Trophoblast cell (in vitro differentiated cells and primary cell): ENCODE measurements around the gene EPS8.

Experiments
- DNase-seq, 2 donors: peaks; one replicate each; pipeline ENCODE4 v3.0.0-alpha.2; 2016
- H2AFZ ChIP-seq: 2 replicates; pipeline ENCODE4 v1.6.1; 2013; ENCODE audit warnings: low read length, moderate library complexity, mild to moderate bottlenecking; ENCODE audit not compliant: insufficient read depth, poor library complexity
- H2AK5ac ChIP-seq: 2 replicates; pipeline ENCODE4 v1.6.1; 2013; ENCODE audit warnings: mild to moderate bottlenecking, low read length
- H2BK120ac ChIP-seq: 2 replicates; pipeline ENCODE4 v1.6.1; 2013; ENCODE audit warnings: low read length, mild to moderate bottlenecking, moderate library complexity; ENCODE audit not compliant: insufficient read depth, poor library complexity
- H2BK12ac ChIP-seq: 2 replicates; pipeline ENCODE4 v1.6.1; 2013; ENCODE audit warnings: mild to moderate bottlenecking, low read length, moderate library complexity
- H2BK5ac ChIP-seq: 2 replicates; pipeline ENCODE4 v1.6.1; 2013; ENCODE audit warnings: low read length, low read depth, moderate library complexity, mild to moderate bottlenecking; ENCODE audit not compliant: poor library complexity
- H3K14ac ChIP-seq: 2 replicates; pipeline ENCODE4 v1.6.1; 2013; ENCODE audit warnings: mild to moderate bottlenecking, low read length
- H3K18ac ChIP-seq: 2 replicates; pipeline ENCODE4 v1.6.1; 2013; ENCODE audit warnings: mild to moderate bottlenecking, low read length
- H3K23ac ChIP-seq: 2 replicates; pipeline ENCODE4 v1.6.1; 2013; ENCODE audit warnings: low read length
- H3K27ac ChIP-seq: 2 replicates; pipeline ENCODE4 v1.5.1; 2013; ENCODE audit warnings: low read depth, mild to moderate bottlenecking, inconsistent platforms, low read length, moderate library complexity
- H3K27me3 ChIP-seq: 2 replicates; pipeline ENCODE4 v1.6.1; 2013; ENCODE audit warnings: inconsistent platforms, mild to moderate bottlenecking, low read length, moderate library complexity; ENCODE audit not compliant: insufficient read depth
- H3K36me3 ChIP-seq, 2 experiments: 1 replicate in 1 of 2; 2 replicates in 1 of 2; pipeline ENCODE4 v1.6.1; 2013; ENCODE audit warnings: low read length in 2 of 2, mild to moderate bottlenecking in 2 of 2, moderate library complexity in 1 of 2; ENCODE audit not compliant: insufficient read depth in 2 of 2, control insufficient read depth in 1 of 2
- H3K4ac ChIP-seq: 2 replicates; pipeline ENCODE4 v1.6.1; 2013; ENCODE audit warnings: low read depth, mild to moderate bottlenecking, low read length, moderate library complexity
- H3K4me1 ChIP-seq, 2 experiments: 1 replicate in 1 of 2; 2 replicates in 1 of 2; pipeline ENCODE4 v1.6.1; 2013; ENCODE audit warnings: low read length in 2 of 2, mild to moderate bottlenecking in 2 of 2, moderate library complexity in 1 of 2; ENCODE audit not compliant: insufficient read depth in 2 of 2, control insufficient read depth in 1 of 2
- H3K4me2 ChIP-seq: 2 replicates; pipeline ENCODE4 v1.6.1; 2013; ENCODE audit warnings: inconsistent platforms, mild to moderate bottlenecking, low read length, moderate library complexity
- H3K4me3 ChIP-seq: 2 replicates; pipeline ENCODE4 v1.5.1; 2013; ENCODE audit warnings: mild to moderate bottlenecking, low read depth, low read length, inconsistent platforms
- H3K79me1 ChIP-seq: one replicate; pipeline ENCODE4 v1.6.1; 2013; ENCODE audit warnings: low read length
- H3K79me2 ChIP-seq: 2 replicates; pipeline ENCODE4 v1.6.1; 2013; ENCODE audit warnings: low read length, mild to moderate bottlenecking; ENCODE audit not compliant: control insufficient read depth, insufficient read depth, poor library complexity
- H3K9ac ChIP-seq: 2 replicates; pipeline ENCODE4 v1.6.1; 2013; ENCODE audit warnings: mild to moderate bottlenecking, low read length
- H3K9me3 ChIP-seq: 2 replicates; pipeline ENCODE4 v1.6.1; 2013; ENCODE audit warnings: low read depth, mild to moderate bottlenecking, control low read depth, inconsistent platforms, low read length; ENCODE audit not compliant: insufficient read depth
- H4K12ac ChIP-seq: 2 replicates; pipeline ENCODE4 v1.6.1; 2013; ENCODE audit warnings: low read depth, mild to moderate bottlenecking, low read length, moderate library complexity
- H4K8ac ChIP-seq: 2 replicates; pipeline ENCODE4 v1.6.1; 2013; ENCODE audit warnings: low read depth, mild to moderate bottlenecking, low read length, moderate library complexity
- H4K91ac ChIP-seq: one replicate; pipeline ENCODE4 v1.6.1; 2013; ENCODE audit warnings: low read depth, mild to moderate bottlenecking, low read length, moderate library complexity
- WGBS: extraction: QIAGEN DNeasy Blood & Tissue Kit; methylation state at CpG from one replicate; pipeline ENCODE4 v1.1.7; 2013; ENCODE audit warnings: missing lambda C conversion rate; ENCODE audit not compliant: insufficient read length, insufficient coverage; ENCODE audit errors: extremely low coverage; 5-methylcytosine and 5-hydroxymethylcytosine counted together

The EPS8 gene

DNA sequence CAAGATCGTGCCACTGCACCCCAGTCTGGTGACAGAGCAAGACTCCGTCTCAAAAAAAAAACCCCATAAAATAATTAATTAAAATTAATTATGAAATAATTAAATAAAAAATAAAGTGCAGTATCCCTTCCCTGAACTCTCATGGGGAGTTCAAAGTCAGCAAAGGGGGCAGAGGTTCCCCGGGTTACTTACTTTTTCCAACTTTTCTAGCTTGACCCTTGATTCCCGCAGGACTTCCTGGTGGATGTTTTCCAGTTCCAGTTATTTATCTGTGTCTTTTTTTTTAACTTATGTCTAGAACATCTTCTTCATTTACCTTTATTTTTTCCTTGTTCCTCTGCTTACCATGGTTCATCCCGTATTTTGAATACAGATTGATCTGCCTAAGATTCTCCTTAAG, 197.4 kb downstream of the EPS8 start:
- no peaks in the 10 kb centered on the region for H3K27me3 ChIP-seq
- H3K79me2 ChIP-seq: no peaks in the 10 kb centered on the region
- H2BK12ac ChIP-seq: no peak overlapping the region
- no peak overlapping the region for H2AK5ac ChIP-seq
- H3K9ac ChIP-seq: no peak overlapping the region
- no peak overlapping the region for H2AFZ ChIP-seq
- H3K14ac ChIP-seq: no peak overlapping the region
- WGBS: no CpG with 5 or more reads among the region's 5 CpGs
- H3K36me3 ChIP-seq: no peaks in the 10 kb centered on the region
- H3K4me3 ChIP-seq: no peak overlapping the region
- H4K91ac ChIP-seq: no peak overlapping the region
- H3K9me3 ChIP-seq: peaks cover 2% of the 10 kb centered on the region
- no peak overlapping the region for H3K18ac ChIP-seq
- no peak for DNase-seq
- no peak overlapping the region for H2BK5ac ChIP-seq
- H3K4me2 ChIP-seq: no peak overlapping the region
- no peak overlapping the region for H3K4ac ChIP-seq
- H4K12ac ChIP-seq: no peak overlapping the region
- H3K23ac ChIP-seq: no peak overlapping the region
- no peaks in the 10 kb centered on the region for H3K4me1 ChIP-seq
- H3K79me1 ChIP-seq: no peaks in the 10 kb centered on the region
- no peak overlapping the region for H4K8ac ChIP-seq
- H3K27ac ChIP-seq: no peak overlapping the region
- H2BK120ac ChIP-seq: no peak overlapping the region

DNA sequence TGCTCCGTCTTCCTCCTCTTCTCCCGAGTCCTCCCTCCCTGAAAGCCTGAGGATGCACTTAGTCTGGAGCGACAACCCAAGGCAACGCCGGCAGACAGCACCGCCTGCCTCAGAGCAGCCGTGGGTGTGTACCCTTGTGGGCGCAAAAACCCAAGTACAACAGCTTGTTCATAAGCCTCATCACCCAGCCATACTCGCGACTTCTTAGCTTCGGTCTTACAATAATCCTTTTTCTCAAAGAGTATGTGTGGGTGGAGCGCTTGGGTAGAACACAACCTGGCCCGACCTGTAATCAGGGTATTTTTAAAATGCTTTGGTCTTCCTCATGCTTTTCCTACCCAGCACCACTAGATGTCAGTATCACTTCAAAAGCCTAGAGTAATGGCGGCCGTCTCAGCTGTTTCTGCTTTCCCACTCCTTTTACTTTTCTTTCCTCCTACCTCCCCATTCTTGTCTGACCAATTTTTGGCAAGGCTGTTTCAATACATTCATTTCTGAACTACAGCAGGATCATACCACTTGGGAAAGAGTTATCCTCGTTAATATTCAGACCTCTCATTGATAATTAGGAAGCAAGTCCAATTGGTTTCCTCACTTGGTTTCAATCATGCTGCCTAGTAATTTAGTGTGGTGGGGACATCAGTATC, 198.9 kb downstream of the EPS8 start:
- Histone ChIP-seq H3K4ac (no peak overlapping the region), H2BK12ac (no peak overlapping the region), H3K18ac (no peak overlapping the region), H3K4me1 (no peaks in the 10 kb centered on the region), H4K8ac (no peak overlapping the region), H3K36me3 (no peaks in the 10 kb centered on the region), H3K79me2 (no peaks in the 10 kb centered on the region), H3K9ac (no peak overlapping the region), H4K12ac (no peak overlapping the region), H3K9me3 (peaks cover 2% of the 10 kb centered on the region), H2AFZ (no peak overlapping the region), H3K27ac (no peak overlapping the region), H3K4me3 (no peak overlapping the region), H3K23ac (no peak overlapping the region), H3K14ac (no peak overlapping the region), H3K4me2 (peak overlapping the region; percentile 50), H3K27me3 (no peaks in the 10 kb centered on the region), H2BK120ac (no peak overlapping the region), H3K79me1 (no peaks in the 10 kb centered on the region), H2BK5ac (no peak overlapping the region), H2AK5ac (no peak overlapping the region), H4K91ac (no peak overlapping the region)
- peak; percentile 46 to 81 for DNase-seq
- WGBS: no CpG with 5 or more reads among the region's 16 CpGs

DNA sequence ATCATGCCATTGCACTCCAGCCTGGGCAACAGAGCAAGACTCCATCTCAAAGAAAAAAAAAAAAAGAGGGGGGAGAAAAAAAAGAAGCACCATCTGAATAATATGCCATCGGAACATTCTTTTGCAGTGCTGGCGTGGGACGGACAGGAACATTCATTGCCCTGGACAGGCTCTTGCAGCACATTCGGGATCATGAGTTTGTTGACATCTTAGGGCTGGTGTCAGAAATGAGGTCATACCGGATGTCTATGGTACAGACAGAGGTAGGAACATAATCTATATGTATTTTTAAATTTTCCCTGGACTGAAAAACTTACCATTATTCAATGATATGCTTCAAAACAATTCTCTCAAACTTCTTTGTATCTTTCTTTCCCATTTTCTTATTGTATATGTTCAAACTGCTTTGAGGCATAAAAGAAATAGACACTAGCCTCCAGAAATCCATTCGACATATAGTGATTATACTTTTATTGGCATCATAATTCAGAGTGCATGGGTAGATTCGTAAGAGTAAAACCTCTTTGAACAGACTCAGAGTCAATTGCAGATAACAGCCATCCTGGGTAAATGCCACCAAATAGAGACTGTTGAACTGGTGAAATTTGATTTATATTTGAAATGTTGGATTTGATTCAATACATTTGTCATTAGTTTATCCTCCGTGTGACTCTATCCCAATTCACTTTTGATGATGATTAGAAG, 199.7 kb downstream of the EPS8 start:
- no peak overlapping the region for H3K27ac ChIP-seq
- H3K23ac ChIP-seq: no peak overlapping the region
- no peak overlapping the region for H3K9ac ChIP-seq
- H2BK5ac ChIP-seq: no peak overlapping the region
- WGBS: no CpG with 5 or more reads among the region's 8 CpGs
- no peak overlapping the region for H4K12ac ChIP-seq
- H3K18ac ChIP-seq: no peak overlapping the region
- no peaks in the 10 kb centered on the region for H3K36me3 ChIP-seq
- H3K79me1 ChIP-seq: no peaks in the 10 kb centered on the region
- no peak overlapping the region for H2AK5ac ChIP-seq
- no peaks in the 10 kb centered on the region for H3K79me2 ChIP-seq
- no peak overlapping the region for H2BK12ac ChIP-seq
- peaks cover 2% of the 10 kb centered on the region for H3K9me3 ChIP-seq
- no peak overlapping the region for H3K4me2 ChIP-seq
- no peak overlapping the region for H4K91ac ChIP-seq
- no peak overlapping the region for H2AFZ ChIP-seq
- no peaks in the 10 kb centered on the region for H3K4me1 ChIP-seq
- no peak overlapping the region for H3K4ac ChIP-seq
- no peak overlapping the region for H3K14ac ChIP-seq
- no peaks in the 10 kb centered on the region for H3K27me3 ChIP-seq
- no peak overlapping the region for H3K4me3 ChIP-seq
- no peak overlapping the region for H4K8ac ChIP-seq
- no peak overlapping the region for H2BK120ac ChIP-seq
- no peak for DNase-seq

DNA sequence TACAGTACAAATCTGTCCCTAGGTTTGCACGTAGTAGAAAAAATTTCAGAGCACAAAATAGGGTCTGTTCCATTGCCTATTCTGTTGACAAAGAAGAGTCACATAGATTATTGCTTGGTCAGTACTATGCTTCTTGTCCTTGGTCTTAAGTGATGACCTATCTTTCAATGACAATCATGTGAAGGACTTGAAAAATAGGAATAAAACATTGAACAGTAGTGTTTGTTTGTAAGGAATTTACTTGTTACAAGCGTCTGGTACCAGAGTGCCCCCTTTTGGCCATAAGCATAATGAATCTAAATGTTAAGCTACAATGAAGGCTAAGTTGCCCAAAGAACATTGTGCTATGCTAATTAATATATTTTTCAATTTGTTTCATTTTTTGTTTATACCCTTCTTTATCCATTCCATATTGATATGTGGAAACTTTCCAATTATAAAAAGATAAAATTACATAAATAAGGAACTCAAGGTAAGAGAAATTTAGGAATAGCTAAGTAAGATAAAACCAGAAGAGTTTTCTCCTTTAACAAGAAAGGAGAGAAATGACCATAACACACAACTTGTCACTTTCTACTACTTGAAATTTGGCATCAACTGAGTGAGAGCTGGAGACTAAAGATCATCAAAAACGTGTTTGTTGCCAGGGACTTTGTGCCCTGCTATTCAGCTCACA, 204.7 kb downstream of the EPS8 start:
- Histone ChIP-seq H3K9me3 (peaks cover 5% of the 10 kb centered on the region), H2BK5ac (no peak overlapping the region), H4K91ac (no peak overlapping the region), H3K9ac (no peak overlapping the region), H4K8ac (no peak overlapping the region), H2BK12ac (no peak overlapping the region), H3K4ac (no peak overlapping the region), H3K27ac (no peak overlapping the region), H3K14ac (no peak overlapping the region), H2AFZ (no peak overlapping the region), H2BK120ac (no peak overlapping the region), H3K4me1 (no peaks in the 10 kb centered on the region), H3K4me2 (no peak overlapping the region), H3K36me3 (peaks cover 0 to 2% of the 10 kb centered on the region in 2 experiments), H2AK5ac (no peak overlapping the region), H3K23ac (no peak overlapping the region), H3K27me3 (no peaks in the 10 kb centered on the region), H3K79me1 (no peaks in the 10 kb centered on the region), H4K12ac (no peak overlapping the region), H3K18ac (no peak overlapping the region), H3K4me3 (no peak overlapping the region), H3K79me2 (no peaks in the 10 kb centered on the region)
- no CpG with 5 or more reads among the region's 3 CpGs for WGBS
- DNase-seq: peak in 1 of 2 donors; percentile 44
